Measurements from ENCODE around the gene MCTP2.

Gene MCTP2

GRCh38 chr15:94335616-94336015 is 104.3 kb downstream of the MCTP2 start:
- no peaks in the 10 kb centered on the region for H3K27me3 ChIP-seq (ENCODE audit: control insufficient read depth in 3 of 3, insufficient read depth in 3 of 3, low read depth in 1 of 3, low read length in 3 of 3)

GRCh38 chr15:94336817-94337467 is 105.6 kb downstream of the MCTP2 start:
- Histone ChIP-seq H3K4me2 (ENCODE audit: insufficient read depth, low read length, poor library complexity, severe bottlenecking) (no peak overlapping the region), H3K9ac (ENCODE audit: low read depth, low read length, poor library complexity) (no peak overlapping the region), H4K91ac (ENCODE audit: low read depth, low read length, poor library complexity) (no peak overlapping the region), H3K4ac (ENCODE audit: low read length) (no peak overlapping the region), H3K23ac (ENCODE audit: low read depth, low read length, poor library complexity) (no peak overlapping the region), H3K18ac (ENCODE audit: low read length) (no peak overlapping the region), H3K27me3 (ENCODE audit: control insufficient read depth in 3 of 3, insufficient read depth in 3 of 3, low read depth in 1 of 3, low read length in 3 of 3) (no peaks in the 10 kb centered on the region), H3K14ac (ENCODE audit: low read length) (no peak overlapping the region), H2BK15ac (ENCODE audit: low read length) (no peak overlapping the region), H2BK120ac (ENCODE audit: low read depth, low read length) (no peak overlapping the region), H2BK5ac (ENCODE audit: low read length) (no peak overlapping the region), H3K36me3 (replicated peaks in 1 of 2; ENCODE audit: control insufficient read depth in 2 of 2, insufficient read depth in 2 of 2, low read length in 2 of 2) (no peaks in the 10 kb centered on the region), H3K79me1 (ENCODE audit: low read depth, low read length) (no peaks in the 10 kb centered on the region), H3K9me3 (replicated peaks in 1 of 2; ENCODE audit: control insufficient read depth in 2 of 2, insufficient read depth in 1 of 2, low read depth in 1 of 2, low read length in 2 of 2) (no peaks in the 10 kb centered on the region), H2AK5ac (ENCODE audit: low read depth, low read length) (no peak overlapping the region), H3K4me1 (ENCODE audit: control insufficient read depth in 2 of 2, insufficient read depth in 1 of 2, low read depth in 1 of 2, low read length in 2 of 2) (peaks cover 4 to 26% of the 10 kb centered on the region in 2 donors), H4K8ac (ENCODE audit: low read depth, low read length) (no peak overlapping the region), H3K4me3 (ENCODE audit: low read length in 2 of 2) (no peak overlapping the region), H2AFZ (ENCODE audit: low read length) (peak overlapping the region; percentile 54), H2BK12ac (ENCODE audit: low read length) (no peak overlapping the region), H3K27ac (replicated peaks; ENCODE audit: low read length) (no peak overlapping the region)
- no CpG with 5 or more reads among the region's 13 CpGs for WGBS, 2 donors (ENCODE audit: extremely low coverage in 2 of 2, insufficient read length in 2 of 2, insufficient replicate concordance in 1 of 2)
- no peak for DNase-seq (ENCODE audit: low spot score)

More at GRCh38 chr15:94335616-94336015, 104.3 kb downstream of the MCTP2 start:
- DNase-seq (ENCODE audit: low spot score) = no peak
- no peak overlapping the region for H3K14ac ChIP-seq (ENCODE audit: low read length)
- H2BK12ac ChIP-seq (ENCODE audit: low read length) = no peak overlapping the region
- H3K18ac ChIP-seq (ENCODE audit: low read length) = no peak overlapping the region
- H2AK5ac ChIP-seq (ENCODE audit: low read depth, low read length) = no peak overlapping the region
- H3K4me3 ChIP-seq (ENCODE audit: low read length in 2 of 2) = no peak overlapping the region
- H3K23ac ChIP-seq (ENCODE audit: low read depth, low read length, poor library complexity) = no peak overlapping the region
- no peaks in the 10 kb centered on the region for H3K36me3 ChIP-seq (replicated peaks in 1 of 2; ENCODE audit: control insufficient read depth in 2 of 2, insufficient read depth in 2 of 2, low read length in 2 of 2)
- no CpG with 5 or more reads among the region's 3 CpGs for WGBS, 2 donors (ENCODE audit: extremely low coverage in 2 of 2, insufficient read length in 2 of 2, insufficient replicate concordance in 1 of 2)
- H3K27ac ChIP-seq (replicated peaks; ENCODE audit: low read length) = no peak overlapping the region
- H2BK15ac ChIP-seq (ENCODE audit: low read length) = no peak overlapping the region
- no peak overlapping the region for H4K8ac ChIP-seq (ENCODE audit: low read depth, low read length)
- no peak overlapping the region for H3K9ac ChIP-seq (ENCODE audit: low read depth, low read length, poor library complexity)
- no peak overlapping the region for H4K91ac ChIP-seq (ENCODE audit: low read depth, low read length, poor library complexity)
- no peak overlapping the region for H2BK120ac ChIP-seq (ENCODE audit: low read depth, low read length)
- H2AFZ ChIP-seq (ENCODE audit: low read length) = no peak overlapping the region
- no peak overlapping the region for H3K4ac ChIP-seq (ENCODE audit: low read length)
- no peaks in the 10 kb centered on the region for H3K79me1 ChIP-seq (ENCODE audit: low read depth, low read length)
- no peak overlapping the region for H3K4me2 ChIP-seq (ENCODE audit: insufficient read depth, low read length, poor library complexity, severe bottlenecking)
- H2BK5ac ChIP-seq (ENCODE audit: low read length) = no peak overlapping the region
- peaks cover 4 to 26% of the 10 kb centered on the region in 2 donors for H3K4me1 ChIP-seq (ENCODE audit: control insufficient read depth in 2 of 2, insufficient read depth in 1 of 2, low read depth in 1 of 2, low read length in 2 of 2)
- no peaks in the 10 kb centered on the region for H3K9me3 ChIP-seq (replicated peaks in 1 of 2; ENCODE audit: control insufficient read depth in 2 of 2, insufficient read depth in 1 of 2, low read depth in 1 of 2, low read length in 2 of 2)

- no CpG with 5 or more reads among the region's 16 CpGs for WGBS, 2 donors (ENCODE audit: extremely low coverage in 2 of 2, insufficient read length in 2 of 2, insufficient replicate concordance in 1 of 2)
- no peak overlapping the region for H3K14ac ChIP-seq (ENCODE audit: low read length)
- peak overlapping the region; percentile 10 for H2AFZ ChIP-seq (ENCODE audit: low read length)
- no peak overlapping the region for H3K4me3 ChIP-seq (ENCODE audit: low read length in 2 of 2)
- H3K79me1 ChIP-seq (ENCODE audit: low read depth, low read length) = no peaks in the 10 kb centered on the region
- no peak overlapping the region for H3K18ac ChIP-seq (ENCODE audit: low read length)
- no peak overlapping the region for H2BK12ac ChIP-seq (ENCODE audit: low read length)
- no peak overlapping the region for H4K91ac ChIP-seq (ENCODE audit: low read depth, low read length, poor library complexity)
- H3K9me3 ChIP-seq (replicated peaks in 1 of 2; ENCODE audit: control insufficient read depth in 2 of 2, insufficient read depth in 1 of 2, low read depth in 1 of 2, low read length in 2 of 2) = no peaks in the 10 kb centered on the region
- H2AK5ac ChIP-seq (ENCODE audit: low read depth, low read length) = no peak overlapping the region
- H3K36me3 ChIP-seq (replicated peaks in 1 of 2; ENCODE audit: control insufficient read depth in 2 of 2, insufficient read depth in 2 of 2, low read length in 2 of 2) = no peaks in the 10 kb centered on the region
- no peaks in the 10 kb centered on the region for H3K27me3 ChIP-seq (ENCODE audit: control insufficient read depth in 3 of 3, insufficient read depth in 3 of 3, low read depth in 1 of 3, low read length in 3 of 3)
- DNase-seq (ENCODE audit: low spot score) = no peak
- H3K23ac ChIP-seq (ENCODE audit: low read depth, low read length, poor library complexity) = no peak overlapping the region
- no peak overlapping the region for H3K4me2 ChIP-seq (ENCODE audit: insufficient read depth, low read length, poor library complexity, severe bottlenecking)
- no peak overlapping the region for H2BK5ac ChIP-seq (ENCODE audit: low read length)
- no peak overlapping the region for H4K8ac ChIP-seq (ENCODE audit: low read depth, low read length)
- H3K4ac ChIP-seq (ENCODE audit: low read length) = no peak overlapping the region
- no peak overlapping the region for H3K27ac ChIP-seq (replicated peaks; ENCODE audit: low read length)
- peaks cover 4 to 26% of the 10 kb centered on the region in 2 donors for H3K4me1 ChIP-seq (ENCODE audit: control insufficient read depth in 2 of 2, insufficient read depth in 1 of 2, low read depth in 1 of 2, low read length in 2 of 2)
- no peak overlapping the region for H2BK15ac ChIP-seq (ENCODE audit: low read length)
- no peak overlapping the region for H3K9ac ChIP-seq (ENCODE audit: low read depth, low read length, poor library complexity)
- no peak overlapping the region for H2BK120ac ChIP-seq (ENCODE audit: low read depth, low read length)
Measured at GRCh38 chr15:94338243-94338846, 107.0 kb downstream of the MCTP2 start.

DNA sequence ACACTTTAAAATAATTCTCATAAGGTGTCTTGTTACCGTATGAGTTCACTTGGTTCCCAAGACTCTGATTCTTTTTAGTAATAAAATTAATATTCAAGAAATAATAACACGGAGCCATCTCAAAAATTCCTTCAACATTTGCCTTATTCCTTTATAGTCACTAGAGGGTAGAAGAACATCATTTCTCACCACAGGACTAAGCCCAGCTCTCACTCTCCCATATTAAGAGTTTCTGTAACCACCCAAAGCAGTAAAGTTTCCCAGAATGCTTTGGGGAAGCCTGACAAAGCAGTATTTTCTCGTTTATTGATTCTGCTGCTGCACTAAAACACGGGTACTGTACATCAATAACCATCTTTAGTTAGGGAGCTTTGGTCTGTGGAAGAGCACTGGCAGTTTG is 114.9 kb downstream of the MCTP2 start:
- no peak overlapping the region for H3K18ac ChIP-seq (ENCODE audit: low read length)

More for the DNA sequence above, 114.9 kb downstream of the MCTP2 start:
- H3K4me3 ChIP-seq (ENCODE audit: low read length in 2 of 2) = no peak overlapping the region
- H4K8ac ChIP-seq (ENCODE audit: low read depth, low read length) = no peak overlapping the region
- no peaks in the 10 kb centered on the region for H3K27me3 ChIP-seq (ENCODE audit: control insufficient read depth in 3 of 3, insufficient read depth in 3 of 3, low read depth in 1 of 3, low read length in 3 of 3)
- H2BK12ac ChIP-seq (ENCODE audit: low read length) = no peak overlapping the region
- no peak overlapping the region for H2BK5ac ChIP-seq (ENCODE audit: low read length)
- no peak overlapping the region for H4K91ac ChIP-seq (ENCODE audit: low read depth, low read length, poor library complexity)
- no peaks in the 10 kb centered on the region for H3K9me3 ChIP-seq (replicated peaks in 1 of 2; ENCODE audit: control insufficient read depth in 2 of 2, insufficient read depth in 1 of 2, low read depth in 1 of 2, low read length in 2 of 2)
- no peak overlapping the region for H3K23ac ChIP-seq (ENCODE audit: low read depth, low read length, poor library complexity)
- H3K79me1 ChIP-seq (ENCODE audit: low read depth, low read length) = no peaks in the 10 kb centered on the region
- no peaks in the 10 kb centered on the region for H3K36me3 ChIP-seq (replicated peaks in 1 of 2; ENCODE audit: control insufficient read depth in 2 of 2, insufficient read depth in 2 of 2, low read length in 2 of 2)
- no peak overlapping the region for H3K4ac ChIP-seq (ENCODE audit: low read length)
- no peak overlapping the region for H2AFZ ChIP-seq (ENCODE audit: low read length)
- no peaks in the 10 kb centered on the region for H3K4me1 ChIP-seq (ENCODE audit: control insufficient read depth in 2 of 2, insufficient read depth in 1 of 2, low read depth in 1 of 2, low read length in 2 of 2)
- H2BK120ac ChIP-seq (ENCODE audit: low read depth, low read length) = no peak overlapping the region
- no peak overlapping the region for H2BK15ac ChIP-seq (ENCODE audit: low read length)
- DNase-seq (ENCODE audit: low spot score) = no peak
- no CpG with 5 or more reads among the region's 4 CpGs for WGBS, 2 donors (ENCODE audit: extremely low coverage in 2 of 2, insufficient read length in 2 of 2, insufficient replicate concordance in 1 of 2)
- H3K4me2 ChIP-seq (ENCODE audit: insufficient read depth, low read length, poor library complexity, severe bottlenecking) = no peak overlapping the region
- H3K14ac ChIP-seq (ENCODE audit: low read length) = no peak overlapping the region
- H2AK5ac ChIP-seq (ENCODE audit: low read depth, low read length) = no peak overlapping the region
- no peak overlapping the region for H3K27ac ChIP-seq (replicated peaks; ENCODE audit: low read length)
- no peak overlapping the region for H3K9ac ChIP-seq (ENCODE audit: low read depth, low read length, poor library complexity)
